Germinal center (tissue), 1 donor: ENCODE results near the gene IFI27.
"Not testable (repeated sequence)": the region's sequence is repeated elsewhere in the genome, so short reads cannot be mapped to it uniquely, and the experiment has no call there.

Experiments used
- DNase-seq: peaks from one replicate; pipeline ENCODE4 v3.0.0; 2012; ENCODE audit warnings: mixed read lengths, low spot score

Gene IFI27

GRCh38 chr14:94153750-94154342 lies 43.3 kb downstream of the IFI27 start:
- no peak for DNase-seq

GRCh38 chr14:94156143-94156542 lies 45.6 kb downstream of the IFI27 start:
- DNase-seq: not testable (repeated sequence)

- no peak for DNase-seq
Measured at GRCh38 chr14:94157197-94157596, 46.7 kb downstream of the IFI27 start.

- DNase-seq: no peak
Measured at GRCh38 chr14:94158239-94158883, 47.8 kb downstream of the IFI27 start.

GRCh38 chr14:94161058-94161457 lies 50.5 kb downstream of the IFI27 start:
- no peak for DNase-seq

- DNase-seq: no peak
Measured at GRCh38 chr14:94161981-94162380, 51.4 kb downstream of the IFI27 start.

GRCh38 chr14:94162466-94162865 lies 51.9 kb downstream of the IFI27 start:
- DNase-seq: no peak

GRCh38 chr14:94163796-94164195 lies 53.3 kb downstream of the IFI27 start:
- DNase-seq: no peak

- DNase-seq: no peak
Measured at GRCh38 chr14:94164685-94165431, 54.3 kb downstream of the IFI27 start.

GRCh38 chr14:94165744-94166143 lies 55.2 kb downstream of the IFI27 start:
- DNase-seq: no peak
